Measurements from ENCODE around the gene RERE.

Gene RERE

GRCh38 chr1:8721679-8722324, 95.6 kb downstream of the RERE start:
- peak in 1 of 2 donors; percentile 66 for DNase-seq
- H3K23ac ChIP-seq (ENCODE audit: low read length): no peak overlapping the region
- H3K4me3 ChIP-seq (ENCODE audit: low read depth, low read length): no peak overlapping the region
- H3K36me3 ChIP-seq (ENCODE audit: control insufficient read depth in 1 of 2, insufficient read depth in 2 of 2, low read length in 2 of 2): no peaks in the 10 kb centered on the region
- H3K4ac ChIP-seq (ENCODE audit: low read depth, low read length): no peak overlapping the region
- H4K91ac ChIP-seq (ENCODE audit: low read depth, low read length): no peak overlapping the region
- no peak overlapping the region for H3K27ac ChIP-seq (ENCODE audit: low read depth, low read length)
- no peak overlapping the region for H3K18ac ChIP-seq (ENCODE audit: low read length)
- H2AFZ ChIP-seq (ENCODE audit: insufficient read depth, low read length, poor library complexity): no peak overlapping the region
- no peak overlapping the region for H3K9ac ChIP-seq (ENCODE audit: low read length)
- H3K4me2 ChIP-seq (ENCODE audit: low read length): no peak overlapping the region
- no peak overlapping the region for H2BK5ac ChIP-seq (ENCODE audit: low read depth, low read length, poor library complexity)
- no peaks in the 10 kb centered on the region for H3K9me3 ChIP-seq (ENCODE audit: insufficient read depth, low read depth, low read length)
- no peaks in the 10 kb centered on the region for H3K79me2 ChIP-seq (ENCODE audit: control insufficient read depth, insufficient read depth, low read length, poor library complexity)
- no CpG with 5 or more reads among the region's 4 CpGs for WGBS (ENCODE audit: extremely low coverage, insufficient coverage, insufficient read length)
- no peak overlapping the region for H3K14ac ChIP-seq (ENCODE audit: low read length)
- H3K4me1 ChIP-seq (ENCODE audit: control insufficient read depth in 1 of 2, insufficient read depth in 2 of 2, low read length in 2 of 2): no peaks in the 10 kb centered on the region
- H3K79me1 ChIP-seq (ENCODE audit: low read length): no peaks in the 10 kb centered on the region
- no peak overlapping the region for H2BK12ac ChIP-seq (ENCODE audit: low read length)
- H2BK120ac ChIP-seq (ENCODE audit: insufficient read depth, low read length, poor library complexity): no peak overlapping the region
- no peaks in the 10 kb centered on the region for H3K27me3 ChIP-seq (ENCODE audit: insufficient read depth, low read length)
- no peak overlapping the region for H4K12ac ChIP-seq (ENCODE audit: low read depth, low read length)
- H2AK5ac ChIP-seq (ENCODE audit: low read length): no peak overlapping the region
- H4K8ac ChIP-seq (ENCODE audit: low read depth, low read length): no peak overlapping the region

DNA sequence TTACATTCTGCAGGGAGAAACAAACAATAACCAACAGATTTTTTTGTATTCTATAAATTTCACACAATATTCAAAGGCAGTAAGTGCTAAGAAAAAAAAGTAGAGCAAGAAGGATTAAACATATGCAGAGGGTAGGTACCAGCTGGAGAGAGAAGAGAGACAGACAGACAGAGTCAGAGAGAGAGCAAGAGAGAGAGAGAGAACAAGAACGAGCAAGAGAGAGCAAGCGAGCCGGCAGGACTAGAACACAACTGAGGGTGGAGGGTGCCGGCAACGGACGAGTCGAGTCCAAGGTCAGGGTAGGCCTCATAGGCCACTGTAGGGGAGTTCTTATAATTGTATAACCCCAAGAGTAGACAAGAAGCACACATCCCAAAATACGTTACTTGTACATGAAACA, 97.1 kb downstream of the RERE start:
- Histone ChIP-seq H3K79me2 (ENCODE audit: control insufficient read depth, insufficient read depth, low read length, poor library complexity) (no peaks in the 10 kb centered on the region), H4K12ac (ENCODE audit: low read depth, low read length) (no peak overlapping the region), H3K18ac (ENCODE audit: low read length) (no peak overlapping the region), H3K27ac (ENCODE audit: low read depth, low read length) (no peak overlapping the region), H3K4me3 (ENCODE audit: low read depth, low read length) (no peak overlapping the region), H3K14ac (ENCODE audit: low read length) (no peak overlapping the region), H3K36me3 (ENCODE audit: control insufficient read depth in 1 of 2, insufficient read depth in 2 of 2, low read length in 2 of 2) (no peaks in the 10 kb centered on the region), H3K4me1 (ENCODE audit: control insufficient read depth in 1 of 2, insufficient read depth in 2 of 2, low read length in 2 of 2) (no peaks in the 10 kb centered on the region), H2BK120ac (ENCODE audit: insufficient read depth, low read length, poor library complexity) (no peak overlapping the region), H3K27me3 (ENCODE audit: insufficient read depth, low read length) (no peaks in the 10 kb centered on the region), H3K4ac (ENCODE audit: low read depth, low read length) (no peak overlapping the region), H2AK5ac (ENCODE audit: low read length) (no peak overlapping the region), H3K9ac (ENCODE audit: low read length) (no peak overlapping the region), H2BK12ac (ENCODE audit: low read length) (no peak overlapping the region), H2AFZ (ENCODE audit: insufficient read depth, low read length, poor library complexity) (no peak overlapping the region), H2BK5ac (ENCODE audit: low read depth, low read length, poor library complexity) (no peak overlapping the region), H4K8ac (ENCODE audit: low read depth, low read length) (no peak overlapping the region), H3K23ac (ENCODE audit: low read length) (no peak overlapping the region), H3K9me3 (ENCODE audit: insufficient read depth, low read depth, low read length) (no peaks in the 10 kb centered on the region), H3K79me1 (ENCODE audit: low read length) (no peaks in the 10 kb centered on the region), H3K4me2 (ENCODE audit: low read length) (no peak overlapping the region), H4K91ac (ENCODE audit: low read depth, low read length) (no peak overlapping the region)
- no CpG with 5 or more reads among the region's 8 CpGs for WGBS (ENCODE audit: extremely low coverage, insufficient coverage, insufficient read length)
- no peak for DNase-seq

DNA sequence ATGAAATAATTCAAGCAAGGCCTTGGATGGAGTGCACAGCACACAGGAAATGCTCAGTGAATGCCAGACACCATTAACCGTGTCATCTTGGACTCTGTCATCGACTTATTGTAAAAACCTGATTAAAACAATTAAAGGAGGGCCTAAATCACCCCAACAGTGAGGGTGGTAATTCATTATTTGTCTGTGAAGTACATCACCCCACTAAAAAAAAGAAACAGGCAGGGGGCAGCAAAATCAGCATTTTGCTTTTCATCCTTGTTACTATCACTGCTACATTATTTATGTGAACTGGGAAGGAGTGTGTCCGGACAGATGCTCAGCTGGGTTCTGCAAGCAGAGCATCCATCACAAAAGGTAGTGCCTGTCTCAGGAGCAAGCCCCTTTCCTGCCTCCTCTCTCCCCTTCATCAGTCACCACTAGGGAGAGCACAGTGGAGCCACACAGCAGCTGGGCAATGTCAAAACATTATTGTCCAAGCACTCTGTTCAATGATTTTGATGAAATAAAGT, 98.5 kb downstream of the RERE start:
- H3K14ac ChIP-seq (ENCODE audit: low read length): no peak overlapping the region
- no peak overlapping the region for H4K12ac ChIP-seq (ENCODE audit: low read depth, low read length)
- no peak overlapping the region for H2BK120ac ChIP-seq (ENCODE audit: insufficient read depth, low read length, poor library complexity)
- no peak overlapping the region for H3K4me2 ChIP-seq (ENCODE audit: low read length)
- no peaks in the 10 kb centered on the region for H3K4me1 ChIP-seq (ENCODE audit: control insufficient read depth in 1 of 2, insufficient read depth in 2 of 2, low read length in 2 of 2)
- no peak overlapping the region for H2BK5ac ChIP-seq (ENCODE audit: low read depth, low read length, poor library complexity)
- H3K79me2 ChIP-seq (ENCODE audit: control insufficient read depth, insufficient read depth, low read length, poor library complexity): no peaks in the 10 kb centered on the region
- H3K9ac ChIP-seq (ENCODE audit: low read length): no peak overlapping the region
- no peaks in the 10 kb centered on the region for H3K27me3 ChIP-seq (ENCODE audit: insufficient read depth, low read length)
- H2AK5ac ChIP-seq (ENCODE audit: low read length): no peak overlapping the region
- no peak overlapping the region for H4K8ac ChIP-seq (ENCODE audit: low read depth, low read length)
- no CpG with 5 or more reads among the region's 3 CpGs for WGBS (ENCODE audit: extremely low coverage, insufficient coverage, insufficient read length)
- H3K23ac ChIP-seq (ENCODE audit: low read length): no peak overlapping the region
- no peak overlapping the region for H3K27ac ChIP-seq (ENCODE audit: low read depth, low read length)
- H3K79me1 ChIP-seq (ENCODE audit: low read length): no peaks in the 10 kb centered on the region
- no peak overlapping the region for H3K4ac ChIP-seq (ENCODE audit: low read depth, low read length)
- H4K91ac ChIP-seq (ENCODE audit: low read depth, low read length): no peak overlapping the region
- no peak overlapping the region for H2BK12ac ChIP-seq (ENCODE audit: low read length)
- H3K18ac ChIP-seq (ENCODE audit: low read length): no peak overlapping the region
- H2AFZ ChIP-seq (ENCODE audit: insufficient read depth, low read length, poor library complexity): no peak overlapping the region
- no peaks in the 10 kb centered on the region for H3K9me3 ChIP-seq (ENCODE audit: insufficient read depth, low read depth, low read length)
- DNase-seq: no peak
- H3K36me3 ChIP-seq (ENCODE audit: control insufficient read depth in 1 of 2, insufficient read depth in 2 of 2, low read length in 2 of 2): no peaks in the 10 kb centered on the region
- H3K4me3 ChIP-seq (ENCODE audit: low read depth, low read length): no peak overlapping the region

- H4K12ac ChIP-seq (ENCODE audit: low read depth, low read length): no peak overlapping the region
- no peak overlapping the region for H3K23ac ChIP-seq (ENCODE audit: low read length)
- no peak overlapping the region for H3K18ac ChIP-seq (ENCODE audit: low read length)
- H4K91ac ChIP-seq (ENCODE audit: low read depth, low read length): no peak overlapping the region
- H2BK12ac ChIP-seq (ENCODE audit: low read length): no peak overlapping the region
- H3K27ac ChIP-seq (ENCODE audit: low read depth, low read length): no peak overlapping the region
- no peaks in the 10 kb centered on the region for H3K4me1 ChIP-seq (ENCODE audit: control insufficient read depth in 1 of 2, insufficient read depth in 2 of 2, low read length in 2 of 2)
- H3K4me2 ChIP-seq (ENCODE audit: low read length): no peak overlapping the region
- DNase-seq: no peak
- H2AK5ac ChIP-seq (ENCODE audit: low read length): no peak overlapping the region
- no peaks in the 10 kb centered on the region for H3K36me3 ChIP-seq (ENCODE audit: control insufficient read depth in 1 of 2, insufficient read depth in 2 of 2, low read length in 2 of 2)
- no peaks in the 10 kb centered on the region for H3K79me2 ChIP-seq (ENCODE audit: control insufficient read depth, insufficient read depth, low read length, poor library complexity)
- H3K9me3 ChIP-seq (ENCODE audit: insufficient read depth, low read depth, low read length): no peaks in the 10 kb centered on the region
- no peak overlapping the region for H4K8ac ChIP-seq (ENCODE audit: low read depth, low read length)
- H3K4ac ChIP-seq (ENCODE audit: low read depth, low read length): no peak overlapping the region
- H3K27me3 ChIP-seq (ENCODE audit: insufficient read depth, low read length): no peaks in the 10 kb centered on the region
- no peak overlapping the region for H3K9ac ChIP-seq (ENCODE audit: low read length)
- H3K79me1 ChIP-seq (ENCODE audit: low read length): no peaks in the 10 kb centered on the region
- H2BK5ac ChIP-seq (ENCODE audit: low read depth, low read length, poor library complexity): no peak overlapping the region
- WGBS (ENCODE audit: extremely low coverage, insufficient coverage, insufficient read length): no CpG with 5 or more reads among the region's 3 CpGs
- no peak overlapping the region for H3K4me3 ChIP-seq (ENCODE audit: low read depth, low read length)
- H3K14ac ChIP-seq (ENCODE audit: low read length): no peak overlapping the region
- no peak overlapping the region for H2AFZ ChIP-seq (ENCODE audit: insufficient read depth, low read length, poor library complexity)
- H2BK120ac ChIP-seq (ENCODE audit: insufficient read depth, low read length, poor library complexity): no peak overlapping the region
Observed at GRCh38 chr1:8717148-8717547, 100.3 kb downstream of the RERE start.
